Esophagus muscularis mucosa (tissue), 4 donors: ENCODE results near the gene CKAP5. TPM values are rescaled to one million over a fixed set of nuclear protein-coding genes. Genes with fewer than 3 reads are reported as not detected.
A peak's percentile ranks its signal among the peaks of the same experiment; 100 is the strongest.

Source experiments
- DNase-seq: peaks from one replicate; pipeline ENCODE4 v3.0.0-alpha.2; 2017; ENCODE audit errors: extremely low spot score
- H3K27ac ChIP-seq, 4 donors: fragments of 200-600 bp; sonication (generic); replicated peaks in 1 of 4; 1 replicate in 3 of 4; 2 replicates in 1 of 4; pipeline ENCODE4 v1.5.1; 2016 to 2019; ENCODE audit warnings: mild to moderate bottlenecking in 1 of 4
- H3K27me3 ChIP-seq, 4 donors: fragments of 200-600 bp; sonication (generic); one replicate each; pipeline versions ENCODE4 v1.5.1 to v1.6.0; 2016 to 2019
- H3K36me3 ChIP-seq, 4 donors: fragments of 200-600 bp; sonication (generic); one replicate each; pipeline ENCODE4 v1.5.1; 2016 to 2019
- H3K4me1 ChIP-seq, 4 donors: fragments of 200-600 bp; sonication (generic); one replicate each; pipeline ENCODE4 v1.5.1; 2016 to 2019
- H3K4me3 ChIP-seq, 4 donors: fragments of 200-600 bp; sonication (generic); 1 replicate in 2 of 4; 2 replicates in 2 of 4; pipeline ENCODE4 v1.5.1; 2016 to 2019; ENCODE audit warnings: mild to moderate bottlenecking in 4 of 4, moderate library complexity in 1 of 4
- H3K9me3 ChIP-seq, 4 donors: fragments of 200-600 bp; sonication (generic); 1 replicate in 3 of 4; 2 replicates in 1 of 4; pipeline ENCODE4 v1.5.1; 2016 to 2019
- EP300 ChIP-seq: sonication (generic); formaldehyde crosslinking; IDR thresholded peaks from one replicate; pipeline ENCODE4 v1.6.1; 2017; ENCODE audit warnings: antibody characterized with exemption
- POLR2A ChIP-seq: fragments of 450-650 bp; IDR thresholded peaks from one replicate; pipeline ENCODE4 v1.6.1; 2017; ENCODE audit warnings: antibody characterized with exemption, moderate library complexity, mild to moderate bottlenecking, low read depth
- POLR2AphosphoS5 ChIP-seq, 2 donors: sonication (generic); formaldehyde crosslinking; IDR thresholded peaks; one replicate each; pipeline ENCODE4 v1.6.1; 2017; ENCODE audit warnings: antibody characterized with exemption in 2 of 2
- WGBS: methylation state at CpG from one replicate; pipeline ENCODE4 v1.1.5; 2018; 5-methylcytosine and 5-hydroxymethylcytosine counted together
- intact Hi-C: fragments of 100-400 bp; cut with DNase I; formaldehyde crosslinking; loops from one replicate; pipeline ENCODE4 v1.15.1; 2023
- total RNA-seq, 4 donors: library from RNA; depleted of rRNA; stranded (reverse); fragments of >200 nt; gene quantifications; one replicate each; pipeline versions ENCODE4 v1.1.0 to v1.2.1, GENCODE V29; 2016
- TF ChIP-seq, protein P1 (sequence below), 3 experiments: fragments of 200-600 bp in 2 of 3; fragments of 450-650 bp in 1 of 3; sonication (generic) in 2 of 3; IDR thresholded peaks; one replicate each; pipeline ENCODE4 v1.5.1; 2017 to 2019; ENCODE audit warnings: antibody characterized with exemption in 3 of 3, mild to moderate bottlenecking in 2 of 3, moderate library complexity in 1 of 3

CKAP5 gene
- total RNA-seq, 4 donors from 2014 or later = 32.4 to 49.2 (median 40.0) TPM

DNA sequence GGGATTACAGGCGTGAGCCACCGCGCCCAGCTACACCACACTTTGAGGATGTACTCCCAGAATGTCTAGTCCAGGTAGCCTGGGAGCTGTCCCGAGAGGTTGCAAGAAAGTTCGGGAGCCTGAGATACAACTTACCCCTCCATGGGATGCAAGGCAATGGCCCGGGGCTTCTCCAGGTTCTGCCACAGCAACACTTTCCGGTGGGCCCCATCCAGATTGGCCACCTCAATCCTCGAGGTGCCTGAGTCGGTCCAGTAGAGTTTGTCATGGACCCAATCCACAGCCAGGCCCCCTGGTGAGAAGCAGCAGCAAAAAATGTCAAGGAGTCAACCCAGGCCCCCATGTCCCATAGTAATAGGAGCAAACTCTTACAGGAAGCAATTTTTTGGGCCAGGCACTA is 46.8 kb upstream of the CKAP5 start:
- TF ChIP-seq POLR2A = no peak
- TF ChIP-seq EP300 = no peak
- TF ChIP-seq, protein P1, sequence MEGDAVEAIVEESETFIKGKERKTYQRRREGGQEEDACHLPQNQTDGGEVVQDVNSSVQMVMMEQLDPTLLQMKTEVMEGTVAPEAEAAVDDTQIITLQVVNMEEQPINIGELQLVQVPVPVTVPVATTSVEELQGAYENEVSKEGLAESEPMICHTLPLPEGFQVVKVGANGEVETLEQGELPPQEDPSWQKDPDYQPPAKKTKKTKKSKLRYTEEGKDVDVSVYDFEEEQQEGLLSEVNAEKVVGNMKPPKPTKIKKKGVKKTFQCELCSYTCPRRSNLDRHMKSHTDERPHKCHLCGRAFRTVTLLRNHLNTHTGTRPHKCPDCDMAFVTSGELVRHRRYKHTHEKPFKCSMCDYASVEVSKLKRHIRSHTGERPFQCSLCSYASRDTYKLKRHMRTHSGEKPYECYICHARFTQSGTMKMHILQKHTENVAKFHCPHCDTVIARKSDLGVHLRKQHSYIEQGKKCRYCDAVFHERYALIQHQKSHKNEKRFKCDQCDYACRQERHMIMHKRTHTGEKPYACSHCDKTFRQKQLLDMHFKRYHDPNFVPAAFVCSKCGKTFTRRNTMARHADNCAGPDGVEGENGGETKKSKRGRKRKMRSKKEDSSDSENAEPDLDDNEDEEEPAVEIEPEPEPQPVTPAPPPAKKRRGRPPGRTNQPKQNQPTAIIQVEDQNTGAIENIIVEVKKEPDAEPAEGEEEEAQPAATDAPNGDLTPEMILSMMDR (IDR thresholded peaks at IDR 0.05) = no peak
- TF ChIP-seq POLR2AphosphoS5 (IDR thresholded peaks at IDR 0.05) = no peak
- Histone ChIP-seq H3K4me1 (peaks cover 5 to 7% (median 6%) of the 10 kb centered on the region in 4 donors), H3K36me3 (peaks cover 0 to 17% (median 7%) of the 10 kb centered on the region in 4 donors), H3K27ac (no peak overlapping the region), H3K4me3 (no peak overlapping the region), H3K9me3 (no peaks in the 10 kb centered on the region), H3K27me3 (no peaks in the 10 kb centered on the region)
- no peak for DNase-seq
- 89% methylated on average over 7 of the region's 9 CpGs for WGBS
- intact Hi-C loops = no loop called here

DNA sequence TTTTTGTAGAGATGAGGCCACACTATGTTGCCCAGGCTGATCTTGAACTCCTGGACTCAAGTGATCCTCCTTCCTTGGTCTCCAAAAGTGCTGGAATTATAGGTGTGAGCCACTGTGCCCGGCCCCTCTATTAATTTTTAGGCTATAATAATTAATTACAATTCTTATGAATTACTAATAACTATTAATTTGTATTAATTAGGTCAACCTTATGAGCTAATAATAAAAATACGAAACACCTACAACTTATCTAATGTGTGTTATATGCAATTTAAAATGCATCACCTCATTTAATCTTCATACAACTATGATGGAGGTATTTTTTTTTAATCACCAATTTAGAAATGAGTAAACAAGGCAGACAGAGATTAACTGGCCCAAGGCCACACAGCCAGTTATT is 46.0 kb upstream of the CKAP5 start:
- peaks cover 5 to 7% (median 6%) of the 10 kb centered on the region in 4 donors for H3K4me1 ChIP-seq
- peaks cover 0 to 19% (median 7%) of the 10 kb centered on the region in 4 donors for H3K36me3 ChIP-seq
- H3K27me3 ChIP-seq = no peaks in the 10 kb centered on the region
- intact Hi-C loops = no loop called here
- WGBS = 90% methylated on average over 2 of the region's 2 CpGs
- H3K4me3 ChIP-seq = no peak overlapping the region
- TF ChIP-seq, protein P1 (IDR thresholded peaks at IDR 0.05) = no peak
- TF ChIP-seq POLR2A = no peak
- no peak for DNase-seq
- no peaks in the 10 kb centered on the region for H3K9me3 ChIP-seq
- no peak overlapping the region for H3K27ac ChIP-seq

DNA sequence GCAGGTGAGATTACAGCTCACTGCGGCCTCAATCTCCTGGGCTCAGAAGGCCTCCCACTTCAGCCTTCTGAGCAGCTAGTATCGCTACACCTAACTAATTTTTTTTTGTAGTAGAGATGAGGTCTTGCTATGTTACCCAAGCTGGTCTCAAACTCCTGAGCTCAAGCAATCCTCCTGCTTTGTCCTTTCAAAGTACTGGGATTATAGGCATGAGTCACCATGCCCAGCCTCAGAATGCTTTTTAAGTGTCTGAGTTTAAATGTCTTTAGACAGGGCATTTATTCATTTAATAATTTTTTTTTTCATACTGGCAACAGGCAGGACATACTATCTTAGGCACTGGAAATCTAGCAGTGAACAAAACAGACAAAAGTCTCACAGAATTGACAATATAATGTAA is 44.6 kb upstream of the CKAP5 start:
- Histone ChIP-seq H3K4me3 (no peak overlapping the region), H3K27ac (no peak overlapping the region), H3K4me1 (peaks cover 0 to 2% (median 1%) of the 10 kb centered on the region in 4 donors), H3K27me3 (no peaks in the 10 kb centered on the region), H3K36me3 (peaks cover 0 to 33% (median 20%) of the 10 kb centered on the region in 4 donors), H3K9me3 (no peaks in the 10 kb centered on the region)
- intact Hi-C loops = no loop called here
- no peak for DNase-seq
- 100% methylated on average over 2 of the region's 2 CpGs for WGBS
- TF ChIP-seq, protein P1 (IDR thresholded peaks at IDR 0.05) = no peak
- TF ChIP-seq EP300 = no peak

DNA sequence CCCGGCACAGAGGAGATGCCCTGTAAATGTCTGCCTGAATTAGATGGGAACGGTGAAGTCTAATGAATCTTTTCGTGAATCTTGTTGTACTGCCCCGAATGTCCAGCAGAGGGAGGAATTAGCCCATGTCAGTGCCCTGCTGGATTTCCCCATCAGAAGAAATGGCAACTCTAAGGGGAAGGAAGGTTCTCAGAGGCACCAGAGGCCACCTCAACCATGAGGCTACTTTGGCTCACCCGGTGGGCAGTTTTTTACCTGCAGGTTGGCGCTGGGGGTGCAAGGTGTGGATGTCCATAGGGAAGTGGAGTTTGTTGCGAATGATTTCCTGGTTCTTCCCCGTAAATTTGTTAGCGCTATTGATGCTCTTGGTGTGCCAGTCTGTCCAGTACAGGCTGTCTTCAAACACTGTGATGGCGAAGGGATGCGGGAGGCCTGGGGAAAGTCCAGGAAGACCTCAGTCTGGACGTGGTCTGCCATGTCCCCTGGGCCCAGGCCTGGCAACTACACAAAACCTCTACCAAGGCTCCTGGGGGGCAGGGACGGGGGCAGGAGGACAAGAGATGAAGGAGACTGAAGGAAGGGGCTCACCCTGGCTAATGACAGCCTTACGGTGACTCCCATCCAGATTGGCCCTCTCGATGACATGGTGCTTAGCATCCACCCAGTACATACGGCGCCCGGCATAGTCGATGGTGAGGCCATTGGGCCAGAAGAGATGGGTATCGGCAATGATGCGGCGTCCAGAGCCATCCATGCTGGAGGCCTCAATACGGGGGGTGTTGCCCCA is 43.8 kb upstream of the CKAP5 start:
- Histone ChIP-seq H3K36me3 (peaks cover 0 to 38% (median 23%) of the 10 kb centered on the region in 4 donors), H3K4me3 (no peak overlapping the region), H3K27me3 (no peaks in the 10 kb centered on the region), H3K4me1 (no peaks in the 10 kb centered on the region), H3K9me3 (no peaks in the 10 kb centered on the region), H3K27ac (no peak overlapping the region)
- 63% methylated on average over 23 of the region's 23 CpGs for WGBS
- intact Hi-C loops = loop anchor here (2.0 to 10.0 kb wide), 2 partner anchors 263 to 465 kb away; partner anchors contain the start of gene MYBPC3
- TF ChIP-seq, protein P1 (IDR thresholded peaks at IDR 0.05) = peak; percentile 84 to 93 (median 88)
- no peak for TF ChIP-seq EP300
- peak; percentile 95 for DNase-seq
